ENCODE data around the gene SPRED1. TPM values are rescaled to one million over a fixed set of nuclear protein-coding genes. Genes with fewer than 3 reads are reported as not detected.

Gene SPRED1
- total RNA-seq, 1 donor from 2014 or later = 29.3 TPM

DNA sequence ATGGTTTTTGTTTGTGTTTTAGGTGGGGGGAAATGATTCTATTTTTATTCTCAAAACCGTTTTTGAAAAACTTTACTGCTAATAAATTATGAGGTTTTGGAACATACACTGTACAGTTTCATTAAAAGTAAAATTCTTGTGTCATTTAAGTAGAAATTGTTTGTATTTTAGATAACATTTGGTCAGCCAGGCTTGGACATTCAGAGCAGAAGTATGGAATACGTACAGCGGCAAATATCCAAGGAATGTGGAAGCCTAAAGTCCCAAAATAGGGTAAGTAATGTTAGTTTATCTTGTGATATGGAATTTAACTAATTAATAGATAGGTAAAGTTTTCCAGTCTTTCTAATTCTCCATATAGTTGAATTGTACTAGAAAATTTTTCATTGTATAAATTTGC is 96.6 kb downstream of the SPRED1 start:
- H3K36me3 Mint-ChIP-seq (ENCODE audit: low read depth, unreplicated experiment) = peaks cover 9% of the 10 kb centered on the region
- DNase-seq (ENCODE audit: low spot score) = no peak
- H3K4me1 Mint-ChIP-seq (ENCODE audit: unreplicated experiment) = peaks cover 5% of the 10 kb centered on the region
- TF ChIP-seq, protein P1, sequence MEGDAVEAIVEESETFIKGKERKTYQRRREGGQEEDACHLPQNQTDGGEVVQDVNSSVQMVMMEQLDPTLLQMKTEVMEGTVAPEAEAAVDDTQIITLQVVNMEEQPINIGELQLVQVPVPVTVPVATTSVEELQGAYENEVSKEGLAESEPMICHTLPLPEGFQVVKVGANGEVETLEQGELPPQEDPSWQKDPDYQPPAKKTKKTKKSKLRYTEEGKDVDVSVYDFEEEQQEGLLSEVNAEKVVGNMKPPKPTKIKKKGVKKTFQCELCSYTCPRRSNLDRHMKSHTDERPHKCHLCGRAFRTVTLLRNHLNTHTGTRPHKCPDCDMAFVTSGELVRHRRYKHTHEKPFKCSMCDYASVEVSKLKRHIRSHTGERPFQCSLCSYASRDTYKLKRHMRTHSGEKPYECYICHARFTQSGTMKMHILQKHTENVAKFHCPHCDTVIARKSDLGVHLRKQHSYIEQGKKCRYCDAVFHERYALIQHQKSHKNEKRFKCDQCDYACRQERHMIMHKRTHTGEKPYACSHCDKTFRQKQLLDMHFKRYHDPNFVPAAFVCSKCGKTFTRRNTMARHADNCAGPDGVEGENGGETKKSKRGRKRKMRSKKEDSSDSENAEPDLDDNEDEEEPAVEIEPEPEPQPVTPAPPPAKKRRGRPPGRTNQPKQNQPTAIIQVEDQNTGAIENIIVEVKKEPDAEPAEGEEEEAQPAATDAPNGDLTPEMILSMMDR (IDR thresholded peaks at IDR 0.05; ENCODE audit: unreplicated experiment) = no peak
- H3K9me3 Mint-ChIP-seq (ENCODE audit: unreplicated experiment) = no peaks in the 10 kb centered on the region
- no peak overlapping the region for H3K4me3 Mint-ChIP-seq (ENCODE audit: unreplicated experiment)
- peaks cover 2% of the 10 kb centered on the region for H3K27me3 Mint-ChIP-seq (ENCODE audit: unreplicated experiment)
- H3K27ac Mint-ChIP-seq (ENCODE audit: unreplicated experiment) = no peak overlapping the region

DNA sequence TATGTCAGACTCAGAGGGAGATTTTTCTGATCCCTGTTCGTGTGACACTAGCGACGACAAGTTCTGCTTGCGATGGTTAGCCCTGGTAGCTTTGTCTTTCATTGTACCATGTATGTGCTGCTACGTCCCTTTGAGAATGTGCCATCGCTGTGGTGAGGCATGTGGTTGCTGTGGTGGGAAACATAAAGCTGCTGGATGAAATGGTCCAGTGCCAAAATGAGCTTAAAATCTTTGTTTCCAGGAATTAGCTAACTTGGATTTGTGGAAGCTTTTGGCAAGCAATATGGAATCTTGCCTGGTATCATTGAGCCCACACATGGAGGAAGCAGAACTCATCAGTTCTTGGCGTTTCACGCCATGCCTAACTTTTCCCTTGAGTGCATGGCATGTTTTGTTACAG is 98.8 kb downstream of the SPRED1 start:
- peaks cover 9% of the 10 kb centered on the region for H3K36me3 Mint-ChIP-seq (ENCODE audit: low read depth, unreplicated experiment)
- H3K4me3 Mint-ChIP-seq (ENCODE audit: unreplicated experiment) = no peak overlapping the region
- DNase-seq (ENCODE audit: low spot score) = no peak
- peaks cover 2% of the 10 kb centered on the region for H3K27me3 Mint-ChIP-seq (ENCODE audit: unreplicated experiment)
- TF ChIP-seq, protein P1 (IDR thresholded peaks at IDR 0.05; ENCODE audit: unreplicated experiment) = no peak
- no peak overlapping the region for H3K27ac Mint-ChIP-seq (ENCODE audit: unreplicated experiment)
- no peaks in the 10 kb centered on the region for H3K9me3 Mint-ChIP-seq (ENCODE audit: unreplicated experiment)
- H3K4me1 Mint-ChIP-seq (ENCODE audit: unreplicated experiment) = peaks cover 10% of the 10 kb centered on the region

DNA sequence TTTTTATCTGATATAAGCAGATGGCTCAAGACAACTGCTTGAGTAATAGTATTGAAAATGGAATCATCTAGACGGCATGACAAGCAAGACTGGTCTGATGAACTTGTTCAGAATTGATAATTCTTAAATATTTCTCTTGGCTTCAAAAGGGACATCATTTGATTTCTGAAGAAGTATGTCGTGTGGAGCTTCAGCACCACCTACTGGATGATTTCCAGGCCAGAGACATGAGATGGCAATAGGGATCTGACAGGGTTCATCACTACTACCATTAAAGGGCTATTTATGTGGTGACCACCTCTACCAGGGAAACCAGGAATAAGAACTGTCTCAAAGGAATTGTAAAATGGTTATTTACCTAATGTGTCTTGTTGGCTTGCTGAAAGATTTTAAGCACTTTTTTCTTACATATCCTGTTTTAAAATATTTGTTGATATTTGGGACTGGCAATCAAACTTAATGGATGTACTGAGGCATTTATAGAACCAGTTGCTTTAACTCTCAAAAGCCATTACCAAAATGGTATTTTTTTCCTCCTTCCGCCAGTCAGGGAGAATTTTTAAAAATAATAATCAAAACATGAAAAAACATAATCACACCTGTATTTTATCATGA is 101.8 kb downstream of the SPRED1 start:
- Mint-ChIP-seq H3K9me3 (ENCODE audit: unreplicated experiment) (no peaks in the 10 kb centered on the region), H3K27me3 (ENCODE audit: unreplicated experiment) (no peaks in the 10 kb centered on the region), H3K27ac (ENCODE audit: unreplicated experiment) (no peak overlapping the region), H3K4me1 (ENCODE audit: unreplicated experiment) (peaks cover 5% of the 10 kb centered on the region), H3K36me3 (ENCODE audit: low read depth, unreplicated experiment) (peaks cover 9% of the 10 kb centered on the region), H3K4me3 (ENCODE audit: unreplicated experiment) (no peak overlapping the region)
- TF ChIP-seq, protein P1 (IDR thresholded peaks at IDR 0.05; ENCODE audit: unreplicated experiment) = peak; percentile 46
- peak; percentile 67 for DNase-seq (ENCODE audit: low spot score)

DNA sequence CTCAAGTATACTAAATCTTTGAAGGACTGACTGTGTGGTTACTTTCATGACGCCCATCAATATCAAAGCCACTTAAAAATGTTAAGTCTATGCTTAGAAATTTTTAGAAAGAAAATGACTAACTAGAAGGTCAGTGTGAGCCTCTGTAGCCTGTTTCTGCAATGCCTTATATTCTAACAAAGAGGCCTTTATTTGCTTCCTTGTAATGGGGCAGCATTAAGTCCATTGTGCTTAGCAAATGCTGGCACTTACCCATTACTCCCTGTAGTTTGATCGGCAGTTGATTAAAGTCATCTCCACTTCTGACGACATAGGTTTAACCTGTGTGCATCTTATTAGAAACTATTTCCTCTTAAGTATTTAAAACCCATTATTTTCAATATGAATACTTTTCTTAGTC is 109.7 kb downstream of the SPRED1 start:
- H3K9me3 Mint-ChIP-seq (ENCODE audit: unreplicated experiment) = no peaks in the 10 kb centered on the region
- H3K27me3 Mint-ChIP-seq (ENCODE audit: unreplicated experiment) = no peaks in the 10 kb centered on the region
- no peak for DNase-seq (ENCODE audit: low spot score)
- no peak overlapping the region for H3K4me3 Mint-ChIP-seq (ENCODE audit: unreplicated experiment)
- no peaks in the 10 kb centered on the region for H3K36me3 Mint-ChIP-seq (ENCODE audit: low read depth, unreplicated experiment)
- H3K4me1 Mint-ChIP-seq (ENCODE audit: unreplicated experiment) = peaks cover 1% of the 10 kb centered on the region
- H3K27ac Mint-ChIP-seq (ENCODE audit: unreplicated experiment) = no peak overlapping the region
- TF ChIP-seq, protein P1 (IDR thresholded peaks at IDR 0.05; ENCODE audit: unreplicated experiment) = no peak

DNA sequence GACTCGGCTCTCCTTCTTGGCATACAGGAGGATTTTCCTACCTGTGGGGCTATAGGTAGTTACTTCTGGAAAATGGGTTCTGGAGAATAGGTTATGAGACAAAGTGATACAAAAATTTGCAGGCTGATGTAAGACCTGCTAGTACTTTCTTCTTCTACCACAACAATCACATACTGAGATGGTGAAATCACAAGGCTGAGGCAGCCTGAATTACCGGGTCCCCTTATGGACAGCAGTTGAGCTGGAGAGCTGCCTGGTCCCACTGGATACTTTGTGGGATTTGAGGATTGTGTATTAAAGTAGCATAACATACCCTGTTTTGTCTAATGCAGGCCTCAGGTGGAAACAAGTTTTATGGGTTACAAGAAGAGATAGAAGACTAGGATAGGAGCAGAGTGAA is 114.8 kb downstream of the SPRED1 start:
- Mint-ChIP-seq H3K9me3 (ENCODE audit: unreplicated experiment) (no peaks in the 10 kb centered on the region), H3K36me3 (ENCODE audit: low read depth, unreplicated experiment) (no peaks in the 10 kb centered on the region), H3K27ac (ENCODE audit: unreplicated experiment) (no peak overlapping the region), H3K4me1 (ENCODE audit: unreplicated experiment) (peaks cover 17% of the 10 kb centered on the region), H3K27me3 (ENCODE audit: unreplicated experiment) (no peaks in the 10 kb centered on the region), H3K4me3 (ENCODE audit: unreplicated experiment) (no peak overlapping the region)
- TF ChIP-seq, protein P1 (IDR thresholded peaks at IDR 0.05; ENCODE audit: unreplicated experiment) = no peak
- DNase-seq (ENCODE audit: low spot score) = no peak
